ENCODE measurements around the gene ENOX1.

ENOX1 gene

DNA sequence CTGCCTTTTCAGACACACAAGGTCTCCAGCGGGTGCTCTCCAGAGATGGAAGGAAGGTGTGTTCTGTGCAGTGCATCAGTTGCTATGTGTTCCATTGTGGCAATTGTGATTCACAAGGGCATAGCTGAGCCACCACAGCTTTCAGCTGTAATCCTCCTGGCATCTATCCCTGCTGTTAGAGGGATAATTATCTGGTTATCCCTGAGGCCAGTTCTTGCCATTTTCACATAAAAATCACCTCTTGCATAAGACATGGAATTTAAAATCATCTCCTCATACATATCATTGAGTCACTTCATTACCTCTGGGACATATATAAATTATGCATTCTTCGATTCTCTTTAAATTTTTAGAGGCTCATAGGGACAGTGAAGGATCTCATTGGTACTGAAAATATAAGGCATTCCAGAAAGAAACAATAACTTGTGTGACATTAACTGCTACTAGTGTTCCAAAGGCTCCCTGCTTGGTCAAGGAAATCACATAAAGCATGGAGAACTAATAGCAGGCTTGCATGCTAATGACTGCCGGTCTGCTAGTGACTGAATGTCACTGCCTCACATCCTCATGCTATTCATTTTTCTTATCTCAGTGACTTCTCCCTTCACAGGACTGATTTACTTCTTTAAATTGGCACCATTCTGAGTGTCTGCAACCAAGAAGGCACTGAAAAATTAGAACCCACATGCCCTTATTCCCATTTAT lies 214.0 kb downstream of the ENOX1 start:
- no peak for TF ChIP-seq CTCF (IDR thresholded peaks at IDR 0.05; ENCODE audit: insufficient read depth, low read depth, low read length, missing control alignments)
- H3K4me3 ChIP-seq (ENCODE audit: low read depth, low read length), result no peak overlapping the region
- no peak for DNase-seq (ENCODE audit: low read depth)

DNA sequence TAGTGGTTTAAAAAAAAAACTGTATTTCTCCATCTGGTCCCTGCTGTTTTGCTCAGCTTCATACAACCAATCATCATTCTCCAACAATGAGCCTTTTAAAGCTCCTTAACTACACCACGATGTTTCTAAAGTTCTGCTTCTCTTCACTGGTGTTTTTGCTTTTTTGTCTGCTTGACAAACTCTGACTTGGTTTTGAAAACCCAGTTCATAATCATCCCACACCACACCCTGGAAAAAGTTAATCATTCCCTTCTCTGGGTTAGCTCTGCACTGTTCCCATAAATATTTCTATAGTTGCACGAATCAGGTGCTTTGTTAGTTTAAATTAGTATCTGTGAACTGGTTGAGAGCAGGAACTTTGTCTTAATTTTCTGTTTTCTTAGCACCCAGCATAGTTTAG lies 217.1 kb downstream of the ENOX1 start:
- TF ChIP-seq CTCF (IDR thresholded peaks at IDR 0.05; ENCODE audit: insufficient read depth, low read depth, low read length, missing control alignments), result no peak
- H3K4me3 ChIP-seq (ENCODE audit: low read depth, low read length), result no peak overlapping the region
- DNase-seq (ENCODE audit: low read depth), result no peak

DNA sequence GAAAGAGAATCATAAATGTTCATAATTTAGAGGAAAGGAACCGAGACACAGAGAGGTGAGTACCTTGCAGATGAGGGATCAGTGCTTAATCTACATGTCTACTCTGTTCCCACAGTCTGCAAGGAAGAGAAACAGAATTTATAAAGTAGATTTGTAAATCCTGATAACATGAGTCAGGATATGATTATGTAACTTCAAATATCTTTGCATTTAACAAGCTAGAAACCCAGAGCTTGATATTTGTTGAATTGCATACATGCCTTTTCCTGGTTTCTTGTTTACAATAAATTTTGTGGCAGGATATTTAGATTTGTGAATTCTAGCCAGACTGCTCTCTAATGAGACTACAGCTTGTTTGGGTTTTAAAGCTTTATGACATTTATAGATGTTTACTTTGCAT lies 219.2 kb downstream of the ENOX1 start:
- DNase-seq (ENCODE audit: low read depth), result no peak

GRCh38 chr13:43564952-43565351 lies 221.8 kb downstream of the ENOX1 start:
- H3K4me3 ChIP-seq (ENCODE audit: low read depth, low read length), result no peak overlapping the region
- peak; percentile 26 for DNase-seq (ENCODE audit: low read depth)
- TF ChIP-seq CTCF (IDR thresholded peaks at IDR 0.05; ENCODE audit: insufficient read depth, low read depth, low read length, missing control alignments), result no peak

More for the DNA sequence above, 219.2 kb downstream of the ENOX1 start:
- no peak overlapping the region for H3K4me3 ChIP-seq (ENCODE audit: low read depth, low read length)
- no peak for TF ChIP-seq CTCF (IDR thresholded peaks at IDR 0.05; ENCODE audit: insufficient read depth, low read depth, low read length, missing control alignments)

GRCh38 chr13:43561081-43561480 lies 225.7 kb downstream of the ENOX1 start:
- H3K4me3 ChIP-seq (ENCODE audit: low read depth, low read length), result no peak overlapping the region
- no peak for TF ChIP-seq CTCF (IDR thresholded peaks at IDR 0.05; ENCODE audit: insufficient read depth, low read depth, low read length, missing control alignments)
- no peak for DNase-seq (ENCODE audit: low read depth)

DNA sequence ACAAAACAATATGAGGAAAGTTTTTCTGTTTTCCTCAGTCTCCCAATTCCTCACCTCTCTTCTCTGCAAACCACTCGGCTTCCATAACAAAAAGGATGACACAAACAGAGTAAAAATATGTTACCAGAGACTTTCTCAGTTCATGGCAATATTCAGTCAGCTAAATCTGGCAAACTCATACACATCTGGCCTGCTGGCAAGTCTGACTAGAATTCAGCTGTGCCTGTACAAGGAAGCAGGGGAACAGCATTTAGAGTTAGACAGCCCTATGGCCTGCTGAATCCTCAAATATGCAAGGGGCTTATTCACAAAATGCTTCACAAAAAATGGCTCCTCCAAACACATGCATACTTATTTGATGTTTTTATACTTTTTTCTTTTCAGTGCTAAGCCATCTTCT lies 227.8 kb downstream of the ENOX1 start:
- DNase-seq (ENCODE audit: low read depth), result no peak
- no peak for TF ChIP-seq CTCF (IDR thresholded peaks at IDR 0.05; ENCODE audit: insufficient read depth, low read depth, low read length, missing control alignments)
- H3K4me3 ChIP-seq (ENCODE audit: low read depth, low read length), result no peak overlapping the region

GRCh38 chr13:43558326-43558725 lies 228.4 kb downstream of the ENOX1 start:
- TF ChIP-seq CTCF (IDR thresholded peaks at IDR 0.05; ENCODE audit: insufficient read depth, low read depth, low read length, missing control alignments), result no peak
- no peak for DNase-seq (ENCODE audit: low read depth)

More at GRCh38 chr13:43558326-43558725, 228.4 kb downstream of the ENOX1 start:
- H3K4me3 ChIP-seq (ENCODE audit: low read depth, low read length), result no peak overlapping the region
